Measurements from ENCODE around the gene PRKAB1. TPM values are rescaled to one million over a fixed set of nuclear protein-coding genes. Genes with fewer than 3 reads are reported as not detected.

The PRKAB1 gene
- total and polyA plus RNA-seq, 9 of the 15 experiments (the other 6 are each of a cell fraction or from before 2014, with no cell fraction given): 32.6 to 94.2 (median 63.8) TPM

DNA sequence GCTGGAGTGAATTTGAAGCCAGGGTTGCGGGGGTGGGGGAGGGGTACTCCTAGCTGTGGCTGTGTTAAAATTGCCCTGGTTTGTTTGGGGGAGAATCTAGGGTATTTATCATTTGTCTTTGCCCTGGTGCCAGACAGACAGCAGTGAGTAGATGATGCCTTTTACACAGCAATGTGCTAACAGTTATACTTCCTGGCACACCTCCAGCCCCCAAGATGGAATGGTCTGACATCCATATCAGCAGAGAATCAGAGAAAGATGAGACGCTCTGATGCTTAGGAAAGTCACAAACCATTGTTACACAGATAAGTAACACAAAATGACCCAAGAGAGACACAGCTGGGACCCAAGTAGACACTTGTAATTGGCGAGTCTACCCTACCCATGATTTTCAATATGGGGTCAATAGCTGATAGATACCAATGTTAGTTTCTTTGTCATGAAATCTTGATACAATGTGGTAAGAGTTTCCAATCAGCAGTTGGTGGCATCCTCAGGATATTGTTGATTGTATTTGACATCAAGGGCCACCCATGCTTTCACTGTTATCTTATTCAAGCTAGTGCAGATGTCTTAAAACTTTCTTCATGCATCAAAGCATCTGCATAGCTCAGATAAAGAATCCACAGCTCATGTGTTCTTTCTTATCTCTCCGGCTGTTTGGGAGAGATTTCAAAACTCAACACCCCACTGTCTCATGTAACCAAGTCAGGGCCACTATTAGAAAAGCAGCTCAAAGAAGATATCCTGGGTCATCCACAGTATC, 2.6 kb upstream of the PRKAB1 start (continued):
- TF ChIP-seq MYNN (IDR thresholded peaks at IDR 0.05) (peak; percentile 86), MYNN (CRISPR knock-in tag; IDR thresholded peaks at IDR 0.05) (no peak), MAZ (CRISPR knock-in tag; conservative IDR thresholded peaks at IDR 0.05 in 1 of 2, IDR thresholded peaks at IDR 0.05 in 1 of 2) (peak; percentile 30 to 87; a peak in 2 of 4 replicates), RNF2 (IDR thresholded peaks at IDR 0.05) (peak; percentile 96), HINFP (tag; conservative IDR thresholded peaks at IDR 0.05; ENCODE audit: low read depth) (peak; percentile 69; the same call in 1 of the 2 replicates), ZNF780A (CRISPR knock-in tag; IDR thresholded peaks at IDR 0.05) (0 out of 2 replicates have a peak, but pooled peaks have one; percentile 25), SIX5 (IDR thresholded peaks at IDR 0.05; ENCODE audit: borderline replicate concordance in 1 of 2, insufficient read depth in 1 of 2, low read depth in 1 of 2, low read length in 2 of 2) (no peak), ZNF133 (CRISPR knock-in tag; IDR thresholded peaks at IDR 0.05) (0 out of 2 replicates have a peak, but pooled peaks have one; percentile 16), NFATC3 (IDR thresholded peaks at IDR 0.05) (peak; percentile 90), FOSL1 (tag; conservative IDR thresholded peaks at IDR 0.05) (peak; percentile 90), SRSF1 (IDR thresholded peaks at IDR 0.05; ENCODE audit: low read depth, low read length) (no peak), CBFB (CRISPR knock-in tag; IDR thresholded peaks at IDR 0.05) (no peak), TEAD1 (CRISPR knock-in tag; IDR thresholded peaks at IDR 0.05) (peak; percentile 53 to 97; a peak in 2 of 4 replicates), E2F4 (CRISPR knock-in tag; IDR thresholded peaks at IDR 0.05; ENCODE audit: low read depth) (no peak), ATF6 (CRISPR knock-in tag; IDR thresholded peaks at IDR 0.05) (no peak), SREBF2 (CRISPR knock-in tag; IDR thresholded peaks at IDR 0.05) (no peak)

Measured in K562 (cell line).